Liver (tissue), 9 donors: Measurements from ENCODE around the gene CRACR2A. TPM values are rescaled to one million over a fixed set of nuclear protein-coding genes. Genes with fewer than 3 reads are reported as not detected.

Experiments used
- DNase-seq: peaks from one replicate; pipeline ENCODE4 v3.0.0-alpha.2; 2017; ENCODE audit warnings: low spot score
- H3K27ac ChIP-seq, 2 donors: one replicate each; pipeline ENCODE4 v1.7.0; 2013; ENCODE audit warnings: inconsistent platforms in 2 of 2, low read length in 2 of 2, control low read depth in 1 of 2, low read depth in 1 of 2, mild to moderate bottlenecking in 1 of 2
- H3K27me3 ChIP-seq, 4 donors: one replicate each; pipeline versions ENCODE4 v1.6.1 to v1.7.0; 2013; ENCODE audit warnings: low read length in 3 of 4, inconsistent platforms in 1 of 4, mild to moderate bottlenecking in 1 of 4, moderate library complexity in 1 of 4; ENCODE audit not compliant: control insufficient read depth in 4 of 4, insufficient read depth in 4 of 4
- H3K36me3 ChIP-seq, 4 donors: one replicate each; pipeline versions ENCODE4 v1.6.1 to v1.7.0; 2013; ENCODE audit warnings: low read length in 3 of 4, mild to moderate bottlenecking in 3 of 4, low read depth in 1 of 4, moderate library complexity in 1 of 4; ENCODE audit not compliant: control insufficient read depth in 4 of 4, insufficient read depth in 3 of 4
- H3K4me1 ChIP-seq, 4 donors: one replicate each; pipeline versions ENCODE4 v1.6.1 to v1.7.0; 2013; ENCODE audit warnings: low read length in 3 of 4, mild to moderate bottlenecking in 3 of 4, moderate library complexity in 1 of 4; ENCODE audit not compliant: control insufficient read depth in 4 of 4, insufficient read depth in 4 of 4
- H3K4me3 ChIP-seq, 3 donors: one replicate each; pipeline versions ENCODE4 v1.6.1 to v1.7.0; 2013; ENCODE audit warnings: low read length in 3 of 3, control low read depth in 1 of 3, low read depth in 1 of 3, mild to moderate bottlenecking in 1 of 3
- H3K9ac ChIP-seq, 2 donors: one replicate each; pipeline ENCODE4 v1.7.0; 2013; ENCODE audit warnings: low read length in 2 of 2, mild to moderate bottlenecking in 2 of 2, moderate library complexity in 2 of 2, control low read depth in 1 of 2, low read depth in 1 of 2
- H3K9me3 ChIP-seq, 4 donors: one replicate each; pipeline versions ENCODE4 v1.6.1 to v1.7.0; 2013; ENCODE audit warnings: low read length in 3 of 4; ENCODE audit not compliant: control insufficient read depth in 4 of 4
- ATF3 ChIP-seq: IDR thresholded peaks from 2 replicates; pipeline ENCODE4 v1.6.1; 2016; ENCODE audit warnings: antibody characterized with exemption
- CTCF ChIP-seq: fragments of 150-350 bp; IDR thresholded peaks from 2 replicates; pipeline ENCODE4 v1.5.1; 2017; ENCODE audit warnings: improper control_type of control experiment, low read depth, low read length; ENCODE audit not compliant: missing input control
- EGR1 ChIP-seq, 2 donors: IDR thresholded peaks; 2 replicates each; pipeline ENCODE4 v1.6.1; 2016 to 2018; ENCODE audit warnings: antibody characterized with exemption in 2 of 2, low read depth in 2 of 2
- FOXA1 ChIP-seq: IDR thresholded peaks from 2 replicates; pipeline ENCODE4 v1.6.1; 2016; ENCODE audit warnings: antibody characterized with exemption
- GABPA ChIP-seq, 2 donors: IDR thresholded peaks in 1 of 2; conservative IDR thresholded peaks in 1 of 2; 2 replicates each; pipeline ENCODE4 v1.6.1; 2016; ENCODE audit warnings: antibody characterized with exemption in 2 of 2, mild to moderate bottlenecking in 1 of 2, moderate library complexity in 1 of 2
- HNF4G ChIP-seq: IDR thresholded peaks from 2 replicates; pipeline ENCODE4 v1.6.1; 2016; ENCODE audit warnings: antibody characterized with exemption
- JUND ChIP-seq, 2 donors: IDR thresholded peaks; 2 replicates each; pipeline ENCODE4 v1.6.1; 2016; ENCODE audit warnings: antibody characterized with exemption in 2 of 2
- MAX ChIP-seq: IDR thresholded peaks from 2 replicates; pipeline ENCODE4 v1.6.1; 2016; ENCODE audit warnings: antibody characterized with exemption
- NR2F2 ChIP-seq: IDR thresholded peaks from 2 replicates; pipeline ENCODE4 v1.6.1; 2016; ENCODE audit warnings: antibody characterized with exemption
- RAD21 ChIP-seq, 2 donors: IDR thresholded peaks; 2 replicates each; pipeline ENCODE4 v1.6.1; 2016; ENCODE audit warnings: antibody characterized with exemption in 2 of 2, mild to moderate bottlenecking in 2 of 2
- REST ChIP-seq: IDR thresholded peaks from 2 replicates; pipeline ENCODE4 v1.6.1; 2016; ENCODE audit warnings: antibody characterized with exemption, mild to moderate bottlenecking
- RXRA ChIP-seq, 2 donors: IDR thresholded peaks; 2 replicates each; pipeline ENCODE4 v1.6.1; 2017 to 2018; ENCODE audit warnings: antibody characterized with exemption in 2 of 2, mild to moderate bottlenecking in 1 of 2
- TAF1 ChIP-seq: conservative IDR thresholded peaks from 2 replicates; pipeline ENCODE4 v1.6.1; 2016; ENCODE audit warnings: antibody characterized with exemption, mild to moderate bottlenecking
- YY1 ChIP-seq: IDR thresholded peaks from 2 replicates; pipeline ENCODE4 v1.6.1; 2016; ENCODE audit warnings: antibody characterized with exemption, mild to moderate bottlenecking
- WGBS: extraction: QIAGEN DNeasy Blood & Tissue Kit; methylation state at CpG from one replicate; pipeline ENCODE4 v1.1.7; 2013; 5-methylcytosine and 5-hydroxymethylcytosine counted together
- polyA plus RNA-seq, 2 donors: library from polyadenylated mRNA; stranded (reverse) in 1 of 2; unstranded in 1 of 2; fragments of 200-250 nt in 1 of 2; fragments of >200 nt in 1 of 2; fragmentation: Nextera tagmentation in 1 of 2; extraction: Ambion mirVana in 1 of 2; gene quantifications; one replicate each; pipeline versions ENCODE4 v1.2.1 to v1.2.3, GENCODE V29; 2013 to 2015
- total RNA-seq, 2 donors: library from RNA; depleted of rRNA; stranded (reverse); fragments of >200 nt; gene quantifications; one replicate each; pipeline ENCODE4 v1.2.3, GENCODE V29; 2014
- donor health status: healthy.
- donor health status: healthy.
- donor health status: healthy.
- donor health status: healthy.
- donor health status: healthy.

The CRACR2A gene
- total and polyA plus RNA-seq, 4 donors: 0.33 to 4.2 (median 1.4) TPM

GRCh38 chr12:3718100-3718499 lies 34.8 kb downstream of the CRACR2A start:
- H3K4me3 ChIP-seq: no peak overlapping the region
- H3K9ac ChIP-seq: no peak overlapping the region
- no peak overlapping the region for H3K27ac ChIP-seq
- DNase-seq: no peak
- H3K9me3 ChIP-seq: no peaks in the 10 kb centered on the region
- TF ChIP-seq MAX (no peak), GABPA (IDR thresholded peaks at IDR 0.05 in 1 of 2, conservative IDR thresholded peaks at IDR 0.05 in 1 of 2) (no peak), FOXA1 (no peak), REST (no peak), EGR1 (IDR thresholded peaks at IDR 0.05; ENCODE audit: low read depth in 2 of 2) (no peak), JUND (IDR thresholded peaks at IDR 0.05) (no peak), RXRA (IDR thresholded peaks at IDR 0.05) (no peak), RAD21 (IDR thresholded peaks at IDR 0.05) (no peak)
- 84% methylated on average over 4 of the region's 4 CpGs for WGBS
- peaks cover 0 to 4% (median 2%) of the 10 kb centered on the region in 4 donors for H3K4me1 ChIP-seq
- no peaks in the 10 kb centered on the region for H3K36me3 ChIP-seq
- H3K27me3 ChIP-seq: no peaks in the 10 kb centered on the region

GRCh38 chr12:3717283-3717898 lies 35.5 kb downstream of the CRACR2A start:
- 89% methylated on average over 9 of the region's 9 CpGs for WGBS
- Histone ChIP-seq H3K27me3 (no peaks in the 10 kb centered on the region), H3K4me3 (no peak overlapping the region), H3K27ac (no peak overlapping the region), H3K9me3 (no peaks in the 10 kb centered on the region), H3K36me3 (no peaks in the 10 kb centered on the region), H3K9ac (no peak overlapping the region), H3K4me1 (peaks cover 0 to 4% (median 2%) of the 10 kb centered on the region in 4 donors)
- TF ChIP-seq GABPA (IDR thresholded peaks at IDR 0.05 in 1 of 2, conservative IDR thresholded peaks at IDR 0.05 in 1 of 2) (no peak), CTCF (no peak), JUND (IDR thresholded peaks at IDR 0.05) (no peak), YY1 (no peak), HNF4G (no peak), REST (no peak), TAF1 (no peak), ATF3 (no peak), NR2F2 (no peak)
- no peak for DNase-seq
